NCI-H1105 (cell line): Measurements from ENCODE around the gene BMPER.
A peak's percentile ranks its signal among the peaks of the same experiment; 100 is the strongest.
"Not testable (repeated sequence)": the region's sequence is repeated elsewhere in the genome, so short reads cannot be mapped to it uniquely, and the experiment has no call there.

Experiments used
- DNase-seq: peaks from one replicate; lab custom pipeline; 2025; lab: John Stamatoyannopoulos, UW

Gene BMPER

GRCh38 chr7:34138483-34138882 is 233.1 kb downstream of the BMPER start:
- peak; percentile 36 for DNase-seq

DNA sequence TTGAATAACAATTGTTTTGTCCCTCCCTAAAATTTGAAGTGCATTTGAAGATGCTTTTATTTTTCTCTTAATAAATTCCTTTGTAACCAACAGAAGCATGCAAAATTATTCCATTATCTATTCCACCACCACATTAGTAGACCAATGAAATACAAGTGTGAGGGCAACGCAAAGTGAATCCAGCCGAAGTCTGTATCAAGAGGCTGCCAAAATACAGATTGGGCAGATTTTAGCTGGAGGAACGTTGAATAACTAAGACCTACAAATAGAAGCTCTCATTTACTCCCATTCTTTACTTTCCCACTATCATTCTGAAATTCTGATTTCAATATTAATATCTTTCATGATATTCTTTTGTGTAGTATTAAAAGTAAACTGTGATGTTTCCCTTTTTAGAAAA is 233.7 kb downstream of the BMPER start:
- no peak for DNase-seq

DNA sequence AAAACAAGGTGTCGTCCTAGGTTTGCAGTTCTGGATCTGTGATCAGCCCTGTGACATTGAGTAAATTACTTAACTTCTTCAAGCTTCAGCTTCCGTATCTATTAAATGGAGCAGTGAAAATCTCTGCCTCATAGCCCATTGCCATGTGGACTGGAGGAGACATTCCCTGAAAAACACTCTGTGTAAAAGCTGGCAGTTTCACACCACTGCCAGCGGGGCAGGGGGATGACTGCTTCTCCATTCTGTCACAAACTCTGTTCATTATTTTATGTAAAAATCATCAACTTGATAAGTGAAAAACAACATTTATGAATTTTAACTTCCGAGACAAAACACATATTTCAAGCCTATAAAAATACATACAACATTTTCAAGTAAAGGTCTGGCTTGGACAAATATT is 234.7 kb downstream of the BMPER start:
- no peak for DNase-seq

GRCh38 chr7:34143402-34143801 is 238.1 kb downstream of the BMPER start:
- DNase-seq: no peak

GRCh38 chr7:34145603-34146002 is 240.3 kb downstream of the BMPER start:
- no peak for DNase-seq

- no peak for DNase-seq
Measured at GRCh38 chr7:34153656-34154270, 248.4 kb downstream of the BMPER start.

DNA sequence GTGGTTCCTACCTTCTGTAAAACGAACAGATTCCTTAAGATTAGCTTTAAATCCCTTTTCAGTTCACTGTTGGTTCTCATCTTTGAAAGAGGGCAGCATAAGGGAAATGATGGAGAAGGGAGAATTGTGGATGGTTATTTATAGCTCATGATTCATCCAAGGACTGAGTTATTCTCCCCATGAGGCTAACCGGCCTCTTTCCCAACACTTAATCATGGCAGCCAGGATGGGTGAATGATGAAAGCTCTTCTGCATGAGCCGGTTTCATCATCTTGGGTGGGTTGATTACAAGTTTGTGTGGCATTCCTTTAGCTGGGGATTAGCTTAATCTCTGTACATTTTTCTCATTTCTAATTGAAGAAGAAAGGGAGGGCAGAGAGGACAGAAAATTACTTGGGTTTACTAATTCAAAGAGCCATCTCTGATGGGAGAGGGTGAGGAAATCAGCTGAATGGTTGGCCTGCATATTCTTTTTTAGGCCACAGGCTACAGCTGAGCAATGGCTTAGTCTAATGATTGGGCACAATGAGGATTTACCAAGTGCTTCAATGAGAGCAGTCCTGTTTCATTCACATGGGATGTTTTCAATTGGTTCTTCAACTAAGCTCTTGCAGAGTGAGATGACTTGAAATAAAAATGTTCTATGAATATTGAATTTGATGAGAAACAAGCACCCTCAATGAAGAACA is 250.0 kb downstream of the BMPER start:
- DNase-seq: no peak

DNA sequence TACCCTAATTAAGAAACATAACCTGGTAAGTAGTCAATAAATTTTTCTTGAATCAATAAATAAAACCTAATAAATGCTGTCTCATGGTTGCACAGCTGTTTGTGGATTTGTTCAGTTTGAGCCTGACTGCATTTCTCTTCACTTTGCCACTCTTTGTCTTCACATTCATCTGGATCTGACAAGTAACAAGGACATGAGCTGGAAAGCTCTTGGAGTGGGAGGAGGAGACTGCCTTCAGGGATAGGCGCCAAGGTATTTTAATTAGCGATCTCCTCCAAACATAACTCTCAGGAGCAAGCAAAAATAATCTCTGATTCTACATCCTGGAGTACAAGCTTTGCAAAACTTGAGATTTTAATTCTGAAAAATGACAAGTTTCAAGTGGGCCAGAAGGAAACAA is 251.0 kb downstream of the BMPER start:
- DNase-seq: no peak

DNA sequence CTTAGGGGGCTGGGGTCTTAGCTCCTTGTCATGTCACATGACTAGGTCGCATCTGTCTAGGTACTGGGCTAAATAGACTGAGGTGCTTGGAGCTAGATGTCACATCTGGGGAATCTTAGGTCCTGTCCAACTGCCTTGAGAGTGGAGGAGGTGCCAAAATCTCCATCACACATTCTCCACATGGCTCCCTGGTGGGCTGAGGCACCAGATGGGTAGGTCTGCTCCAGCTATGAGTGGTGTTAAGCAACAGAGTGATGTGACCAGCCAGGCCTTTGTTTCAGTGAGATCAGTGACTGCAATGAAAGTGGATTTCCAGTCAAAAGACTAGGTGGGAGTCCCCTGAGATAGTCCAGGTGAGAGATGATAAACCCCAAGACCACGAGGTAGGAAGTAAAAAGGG is 251.8 kb downstream of the BMPER start:
- DNase-seq: no peak

- no peak for DNase-seq
Measured at GRCh38 chr7:34158368-34159153, 253.2 kb downstream of the BMPER start.

GRCh38 chr7:34160261-34160752 is 255.0 kb downstream of the BMPER start:
- no peak for DNase-seq

DNA sequence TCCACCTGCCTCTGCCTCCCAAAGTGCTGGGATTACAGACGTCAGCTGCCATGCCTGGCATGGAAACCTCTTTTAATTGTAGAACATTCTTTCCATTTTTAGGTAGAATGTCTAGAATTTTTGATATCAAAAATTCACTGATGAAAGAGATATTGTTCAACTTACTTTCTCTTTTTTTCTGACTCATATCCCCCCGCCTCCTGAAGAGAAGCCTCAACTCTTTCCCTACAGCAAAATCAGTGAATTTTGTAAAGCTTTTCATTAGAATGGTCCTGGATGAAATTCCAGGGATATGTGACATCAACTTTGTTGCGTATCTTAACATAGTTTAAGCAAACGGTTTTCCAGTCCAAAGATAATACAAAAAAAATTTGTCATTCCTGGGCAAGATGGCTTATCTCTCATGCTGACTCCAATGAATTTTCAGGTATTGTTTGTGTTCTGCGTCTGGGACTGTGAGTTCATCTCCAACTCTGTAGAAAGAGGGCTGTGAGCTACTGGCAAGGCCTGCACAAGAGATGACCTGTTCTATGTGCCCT is 256.8 kb downstream of the BMPER start:
- DNase-seq: no peak

DNA sequence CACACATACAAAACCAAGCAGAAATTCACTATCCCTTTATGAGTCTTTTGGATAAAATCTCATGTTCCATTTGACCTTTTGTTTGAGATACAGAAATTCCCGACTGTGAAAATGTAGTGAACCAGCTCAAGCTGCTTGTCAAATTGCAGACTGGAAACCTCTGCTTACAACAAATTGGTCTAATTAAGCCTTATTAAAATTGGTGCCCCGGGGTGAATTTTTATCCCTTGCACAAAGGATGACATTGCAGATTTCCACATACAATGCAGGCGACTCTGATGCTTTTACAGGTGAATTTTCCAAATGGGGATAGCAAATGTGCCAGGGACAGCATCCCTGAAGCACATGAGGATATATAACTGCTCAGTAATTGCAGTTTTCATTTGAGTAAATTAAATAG is 257.3 kb downstream of the BMPER start:
- DNase-seq: peak; percentile 53

DNA sequence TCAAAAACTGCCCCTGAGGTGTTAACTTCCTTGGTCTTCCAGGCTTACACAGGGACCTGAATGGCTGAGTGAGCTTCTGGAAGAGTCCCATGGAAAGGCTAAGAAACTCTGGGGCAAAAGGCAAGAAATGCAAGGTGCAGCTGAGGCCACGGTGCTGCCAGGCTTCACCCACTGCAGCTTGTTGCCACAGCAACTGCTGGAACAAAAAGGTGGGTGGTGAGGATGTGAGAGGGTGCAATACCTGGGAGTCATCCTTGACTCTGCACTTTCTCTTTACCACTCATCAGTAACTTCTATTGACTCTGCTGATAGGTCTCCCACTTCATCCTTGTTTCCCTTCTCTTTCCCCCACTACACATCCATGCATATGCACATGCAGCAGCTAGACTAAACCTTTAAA is 258.6 kb downstream of the BMPER start:
- no peak for DNase-seq

DNA sequence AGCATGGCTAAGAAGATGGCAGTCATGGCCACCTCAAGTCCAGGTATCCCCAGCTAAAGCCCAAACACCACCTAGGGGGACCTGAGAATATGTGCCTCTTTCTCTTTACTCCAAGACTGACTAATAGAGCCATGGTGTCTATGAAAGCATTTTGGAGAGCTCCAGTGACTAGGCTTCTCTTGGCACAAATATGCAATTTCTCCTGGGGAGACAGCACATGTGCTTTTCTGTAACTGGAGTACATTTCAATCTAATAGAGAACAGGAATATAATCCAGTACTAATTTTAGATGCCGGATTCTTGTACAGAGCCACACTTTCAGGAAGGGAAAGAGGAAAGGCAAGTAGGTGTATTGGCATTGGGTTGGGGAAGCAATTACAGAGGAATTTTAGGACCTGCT is 260.1 kb downstream of the BMPER start:
- DNase-seq: no peak

DNA sequence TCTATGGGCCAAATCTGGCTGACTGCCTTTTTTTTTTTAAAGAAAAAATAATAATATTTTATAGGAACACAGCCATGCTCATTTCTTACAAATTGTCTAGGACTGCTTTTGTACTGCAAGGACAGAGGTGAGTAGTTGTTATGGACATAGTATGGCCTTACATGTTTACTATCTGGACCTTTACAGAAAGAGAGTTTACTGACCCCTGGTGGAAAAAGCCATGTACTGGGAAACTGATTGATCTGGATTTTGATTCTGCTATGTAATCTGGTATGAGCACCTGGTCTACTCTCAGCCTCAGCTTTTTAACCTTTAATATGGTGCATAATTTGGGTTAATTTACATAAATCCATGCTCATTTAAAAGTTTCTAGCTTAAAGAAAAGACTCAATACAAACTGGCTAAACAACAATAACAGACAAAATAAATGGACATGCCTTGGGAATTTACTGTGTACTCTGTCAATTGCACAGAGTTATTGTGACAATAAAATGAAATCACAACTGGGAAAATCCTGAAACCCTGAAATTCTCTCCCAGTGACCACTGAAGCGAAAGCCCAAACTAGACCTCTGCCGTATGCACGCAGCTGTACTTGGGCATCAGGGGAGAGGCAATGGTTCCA is 260.7 kb downstream of the BMPER start:
- DNase-seq: no peak

DNA sequence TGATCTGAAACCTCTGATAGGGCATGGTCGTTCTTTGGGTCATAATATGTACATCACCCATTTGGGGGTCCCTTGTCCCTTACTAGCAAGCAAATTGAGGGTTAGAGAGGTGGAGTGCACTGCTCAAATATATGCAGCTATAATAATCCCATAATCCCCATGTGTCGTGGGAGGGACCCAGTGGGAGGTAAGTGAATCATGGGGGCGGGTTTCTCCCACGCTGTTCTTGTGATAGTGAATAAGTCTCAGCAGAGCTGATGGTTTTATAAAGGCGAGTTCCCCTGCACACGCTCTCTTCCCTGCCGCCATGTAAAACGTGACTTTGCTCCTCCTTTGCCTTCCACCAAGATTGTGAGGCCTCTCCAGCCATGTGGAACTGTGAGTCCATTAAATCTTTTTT is 262.7 kb downstream of the BMPER start:
- DNase-seq: no peak

GRCh38 chr7:34174688-34175616 is 269.6 kb downstream of the BMPER start:
- DNase-seq: not testable (repeated sequence)

GRCh38 chr7:34175837-34176236 is 270.5 kb downstream of the BMPER start:
- DNase-seq: no peak

- no peak for DNase-seq
Measured at GRCh38 chr7:34177476-34177875, 272.1 kb downstream of the BMPER start.

DNA sequence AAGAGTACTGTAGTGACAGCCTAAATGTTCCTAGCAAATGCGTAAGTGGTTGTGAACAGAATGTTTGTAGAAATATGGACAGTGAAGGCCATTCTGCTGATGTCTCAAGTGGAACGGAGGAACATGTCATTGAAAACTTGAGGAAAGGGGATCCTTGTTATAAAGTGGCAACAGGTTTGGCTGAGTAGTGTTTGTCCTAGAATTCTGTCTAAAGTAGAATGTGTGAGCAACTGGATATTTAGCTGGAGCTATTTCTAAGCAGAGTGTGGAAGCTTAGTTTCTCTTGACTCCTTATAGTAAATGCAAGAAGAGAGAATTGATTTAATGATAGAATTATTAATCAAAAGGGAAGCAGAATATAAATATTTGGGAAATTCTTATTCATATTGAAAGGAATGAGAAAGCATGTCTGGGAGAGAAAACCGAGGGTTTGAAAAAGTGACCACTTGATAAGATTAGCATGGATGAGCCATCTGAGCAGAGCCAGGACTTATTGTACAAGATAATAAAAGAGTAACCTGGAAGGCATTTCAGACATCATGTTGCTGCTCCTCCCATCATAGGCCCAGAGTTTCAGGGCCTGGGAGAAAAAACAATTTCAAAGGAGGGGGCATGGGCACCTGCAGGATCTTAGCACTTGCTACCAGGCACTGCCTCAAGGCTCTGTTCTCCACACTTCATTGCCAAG is 276.1 kb downstream of the BMPER start:
- no peak for DNase-seq
